Liver (tissue), 3 donors: ENCODE data around the gene WEE1.

ENCODE experiments used
- ATF3 ChIP-seq: IDR thresholded peaks from 2 replicates; pipeline ENCODE4 v1.6.1; 2016; ENCODE audit warnings: antibody characterized with exemption
- CTCF ChIP-seq: fragments of 150-350 bp; IDR thresholded peaks from 2 replicates; pipeline ENCODE4 v1.5.1; 2017; ENCODE audit warnings: improper control_type of control experiment, low read depth, low read length; ENCODE audit not compliant: missing input control
- EGR1 ChIP-seq, 2 donors: IDR thresholded peaks; 2 replicates each; pipeline ENCODE4 v1.6.1; 2016 to 2018; ENCODE audit warnings: antibody characterized with exemption in 2 of 2, low read depth in 2 of 2
- FOXA1 ChIP-seq: IDR thresholded peaks from 2 replicates; pipeline ENCODE4 v1.6.1; 2016; ENCODE audit warnings: antibody characterized with exemption
- GABPA ChIP-seq, 2 donors: IDR thresholded peaks in 1 of 2; conservative IDR thresholded peaks in 1 of 2; 2 replicates each; pipeline ENCODE4 v1.6.1; 2016; ENCODE audit warnings: antibody characterized with exemption in 2 of 2, mild to moderate bottlenecking in 1 of 2, moderate library complexity in 1 of 2
- JUND ChIP-seq, 2 donors: IDR thresholded peaks; 2 replicates each; pipeline ENCODE4 v1.6.1; 2016; ENCODE audit warnings: antibody characterized with exemption in 2 of 2
- RAD21 ChIP-seq, 2 donors: IDR thresholded peaks; 2 replicates each; pipeline ENCODE4 v1.6.1; 2016; ENCODE audit warnings: antibody characterized with exemption in 2 of 2, mild to moderate bottlenecking in 2 of 2
- REST ChIP-seq: IDR thresholded peaks from 2 replicates; pipeline ENCODE4 v1.6.1; 2016; ENCODE audit warnings: antibody characterized with exemption, mild to moderate bottlenecking
- RXRA ChIP-seq, 2 donors: IDR thresholded peaks; 2 replicates each; pipeline ENCODE4 v1.6.1; 2017 to 2018; ENCODE audit warnings: antibody characterized with exemption in 2 of 2, mild to moderate bottlenecking in 1 of 2
- SP1 ChIP-seq: IDR thresholded peaks from 2 replicates; pipeline ENCODE4 v1.6.1; 2018; ENCODE audit warnings: antibody characterized with exemption, mild to moderate bottlenecking
- TAF1 ChIP-seq: conservative IDR thresholded peaks from 2 replicates; pipeline ENCODE4 v1.6.1; 2016; ENCODE audit warnings: antibody characterized with exemption, mild to moderate bottlenecking
- YY1 ChIP-seq: IDR thresholded peaks from 2 replicates; pipeline ENCODE4 v1.6.1; 2016; ENCODE audit warnings: antibody characterized with exemption, mild to moderate bottlenecking
- ZBTB33 ChIP-seq: IDR thresholded peaks from 2 replicates; pipeline ENCODE4 v1.6.1; 2016; ENCODE audit warnings: antibody characterized with exemption
- donor health status: healthy.
- donor health status: healthy.

GRCh38 chr11:9530901-9531625, 42.4 kb upstream of the WEE1 start:
- TF ChIP-seq CTCF (no peak), REST (no peak), ZBTB33 (no peak), ATF3 (no peak), RXRA (IDR thresholded peaks at IDR 0.05) (no peak), RAD21 (IDR thresholded peaks at IDR 0.05) (no peak), JUND (IDR thresholded peaks at IDR 0.05) (no peak), GABPA (IDR thresholded peaks at IDR 0.05 in 1 of 2, conservative IDR thresholded peaks at IDR 0.05 in 1 of 2) (no peak), YY1 (no peak), SP1 (no peak), FOXA1 (no peak), EGR1 (IDR thresholded peaks at IDR 0.05; ENCODE audit: low read depth in 2 of 2) (no peak), TAF1 (no peak)
